Prostate gland (tissue), 2 donors: ENCODE data around the gene DNAAF5.

ENCODE experiments used
- CTCF ChIP-seq, 4 experiments: fragments of 200-600 bp in 2 of 4; fragments of 450-650 bp in 2 of 4; sonication (generic) in 2 of 4; IDR thresholded peaks; 1 replicate in 3 of 4; 2 replicates in 1 of 4; pipeline ENCODE4 v1.5.1; 2016 to 2019; ENCODE audit warnings: antibody characterized with exemption in 4 of 4, mild to moderate bottlenecking in 2 of 4, moderate library complexity in 2 of 4
- POLR2AphosphoS5 ChIP-seq: sonication (generic); formaldehyde crosslinking; IDR thresholded peaks from one replicate; pipeline ENCODE4 v1.6.1; 2017; ENCODE audit warnings: antibody characterized with exemption

GRCh38 chr7:773622-773915 is 47.1 kb downstream of the DNAAF5 start:
- TF ChIP-seq POLR2AphosphoS5 (no peak), CTCF (IDR thresholded peaks at IDR 0.05) (no peak)
